ENCODE data around the gene TAL2. TPM values are rescaled to one million over a fixed set of nuclear protein-coding genes. Genes with fewer than 3 reads are reported as not detected.
A peak's percentile ranks its signal among the peaks of the same experiment; 100 is the strongest.

Gene TAL2
- total and polyA plus RNA-seq, 9 of the 15 experiments (the other 6 are each of a cell fraction or from before 2014, with no cell fraction given) = 0.21 to 3.7 (median 1.1) TPM; not detected in 1

DNA sequence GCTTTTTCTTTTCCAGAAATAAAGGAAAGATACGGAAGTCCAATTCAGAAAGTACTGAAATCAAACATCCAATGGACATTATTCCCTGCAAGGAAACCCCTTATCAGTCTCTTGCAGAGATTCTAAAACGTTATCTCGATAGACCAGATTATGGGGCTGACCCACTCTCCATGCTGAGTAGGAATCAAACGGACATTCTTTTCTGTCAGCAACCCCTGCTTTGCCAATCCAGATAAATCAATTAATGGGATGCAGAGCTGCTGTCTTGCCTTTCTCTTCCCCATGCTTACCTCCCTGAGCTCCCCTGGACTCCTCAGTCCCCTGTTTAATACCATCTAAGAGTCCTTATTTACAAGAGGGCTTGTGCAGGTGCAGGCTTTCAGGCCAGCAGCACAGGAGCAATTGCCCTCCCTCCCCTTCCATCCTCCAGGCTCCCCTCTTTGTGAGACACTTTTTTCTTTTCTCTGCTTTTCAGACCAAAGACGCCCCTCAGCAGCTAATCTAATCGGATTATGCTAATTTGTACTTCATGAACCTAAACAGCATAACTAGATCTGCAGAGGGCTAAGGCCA lies 14.2 kb downstream of the TAL2 start (continued):
- TF ChIP-seq NFIC (IDR thresholded peaks at IDR 0.05) (peak; percentile 71), EP300 (IDR thresholded peaks at IDR 0.05; ENCODE audit: low read length) (peak; percentile 92), DMBX1 (CRISPR knock-in tag; IDR thresholded peaks at IDR 0.05; ENCODE audit: borderline replicate concordance) (peak; percentile 50; the same call in 1 of the 2 replicates), CCNT2 (IDR thresholded peaks at IDR 0.05; ENCODE audit: borderline replicate concordance, extremely low read depth, insufficient read length, low read depth, low read length) (peak; percentile 67), MTA1 (IDR thresholded peaks at IDR 0.05; ENCODE audit: borderline replicate concordance) (peak; percentile 59; the same call in 1 of the 2 replicates), JUND (IDR thresholded peaks at IDR 0.05; ENCODE audit: borderline replicate concordance, low read depth, low read length) (peak; percentile 66; the same call in 1 of the 2 replicates), JUND (tag; IDR thresholded peaks at IDR 0.05; ENCODE audit: borderline replicate concordance, low read depth, low read length) (peak; percentile 9; the same call in 1 of the 3 replicates), ZKSCAN3 (CRISPR knock-in tag; IDR thresholded peaks at IDR 0.05) (no peak), MEF2A (IDR thresholded peaks at IDR 0.05; ENCODE audit: control insufficient read depth, low read depth, low read length) (no peak), ZNF253 (CRISPR knock-in tag; conservative IDR thresholded peaks at IDR 0.05) (no peak), SMARCA4 (IDR thresholded peaks at IDR 0.05) (peak; percentile 92), SMAD4 (CRISPR knock-in tag; conservative IDR thresholded peaks at IDR 0.05) (peak; percentile 40; the same call in 1 of the 2 replicates)
- TF ChIP-seq, protein P1, sequence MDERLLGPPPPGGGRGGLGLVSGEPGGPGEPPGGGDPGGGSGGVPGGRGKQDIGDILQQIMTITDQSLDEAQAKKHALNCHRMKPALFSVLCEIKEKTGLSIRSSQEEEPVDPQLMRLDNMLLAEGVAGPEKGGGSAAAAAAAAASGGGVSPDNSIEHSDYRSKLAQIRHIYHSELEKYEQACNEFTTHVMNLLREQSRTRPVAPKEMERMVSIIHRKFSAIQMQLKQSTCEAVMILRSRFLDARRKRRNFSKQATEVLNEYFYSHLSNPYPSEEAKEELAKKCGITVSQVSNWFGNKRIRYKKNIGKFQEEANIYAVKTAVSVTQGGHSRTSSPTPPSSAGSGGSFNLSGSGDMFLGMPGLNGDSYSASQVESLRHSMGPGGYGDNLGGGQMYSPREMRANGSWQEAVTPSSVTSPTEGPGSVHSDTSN (CRISPR knock-in tag; IDR thresholded peaks at IDR 0.05; ENCODE audit: low read depth) = no peak
- TF ChIP-seq, protein P1 (tag; conservative IDR thresholded peaks at IDR 0.05; ENCODE audit: low read depth) = peak; percentile 83
- TF ChIP-seq, protein P2, sequence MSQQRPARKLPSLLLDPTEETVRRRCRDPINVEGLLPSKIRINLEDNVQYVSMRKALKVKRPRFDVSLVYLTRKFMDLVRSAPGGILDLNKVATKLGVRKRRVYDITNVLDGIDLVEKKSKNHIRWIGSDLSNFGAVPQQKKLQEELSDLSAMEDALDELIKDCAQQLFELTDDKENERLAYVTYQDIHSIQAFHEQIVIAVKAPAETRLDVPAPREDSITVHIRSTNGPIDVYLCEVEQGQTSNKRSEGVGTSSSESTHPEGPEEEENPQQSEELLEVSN (IDR thresholded peaks at IDR 0.05; ENCODE audit: borderline replicate concordance in 1 of 2, extremely low read depth in 1 of 2, insufficient read depth in 1 of 2, insufficient read length in 1 of 2, low read depth in 1 of 2, low read length in 1 of 2, poor library complexity in 1 of 2, severe bottlenecking in 1 of 2) = no peak

Data from K562 (cell line).